ENCODE data around the gene KCNH2.
"Not testable (repeated sequence)": the region's sequence is repeated elsewhere in the genome, so short reads cannot be mapped to it uniquely, and the experiment has no call there.

Gene KCNH2

GRCh38 chr7:150911590-150912267 is 66.4 kb downstream of the KCNH2 start:
- no peak for TF ChIP-seq CTCF (IDR thresholded peaks at IDR 0.05)
- Histone ChIP-seq H3K27ac (no peak overlapping the region), H3K4me3 (no peak overlapping the region)
- DNase-seq (ENCODE audit: low spot score), result no peak

DNA sequence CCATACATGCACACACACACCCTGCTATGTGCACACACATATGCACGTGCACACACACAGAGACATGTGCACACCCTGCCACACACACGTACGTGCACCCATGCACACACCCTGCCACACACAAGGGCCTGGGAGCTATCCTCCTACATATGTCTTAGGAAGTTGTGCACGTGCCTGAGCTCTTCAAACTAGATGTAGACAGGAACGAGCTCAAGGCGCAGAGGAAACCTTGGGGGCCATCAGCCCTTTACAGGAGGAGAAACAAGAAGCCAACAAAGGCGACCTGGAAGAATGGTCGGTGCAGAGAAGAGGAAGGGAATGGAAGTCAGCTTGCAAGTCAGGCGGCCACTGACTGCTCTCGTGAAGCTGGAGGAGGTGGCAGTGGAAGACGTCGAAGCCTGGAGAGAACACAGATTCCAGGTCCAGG is 67.1 kb downstream of the KCNH2 start:
- H3K4me3 ChIP-seq, result no peak overlapping the region
- no peak for TF ChIP-seq CTCF (IDR thresholded peaks at IDR 0.05)
- DNase-seq (ENCODE audit: low spot score), result no peak
- no peak overlapping the region for H3K27ac ChIP-seq

DNA sequence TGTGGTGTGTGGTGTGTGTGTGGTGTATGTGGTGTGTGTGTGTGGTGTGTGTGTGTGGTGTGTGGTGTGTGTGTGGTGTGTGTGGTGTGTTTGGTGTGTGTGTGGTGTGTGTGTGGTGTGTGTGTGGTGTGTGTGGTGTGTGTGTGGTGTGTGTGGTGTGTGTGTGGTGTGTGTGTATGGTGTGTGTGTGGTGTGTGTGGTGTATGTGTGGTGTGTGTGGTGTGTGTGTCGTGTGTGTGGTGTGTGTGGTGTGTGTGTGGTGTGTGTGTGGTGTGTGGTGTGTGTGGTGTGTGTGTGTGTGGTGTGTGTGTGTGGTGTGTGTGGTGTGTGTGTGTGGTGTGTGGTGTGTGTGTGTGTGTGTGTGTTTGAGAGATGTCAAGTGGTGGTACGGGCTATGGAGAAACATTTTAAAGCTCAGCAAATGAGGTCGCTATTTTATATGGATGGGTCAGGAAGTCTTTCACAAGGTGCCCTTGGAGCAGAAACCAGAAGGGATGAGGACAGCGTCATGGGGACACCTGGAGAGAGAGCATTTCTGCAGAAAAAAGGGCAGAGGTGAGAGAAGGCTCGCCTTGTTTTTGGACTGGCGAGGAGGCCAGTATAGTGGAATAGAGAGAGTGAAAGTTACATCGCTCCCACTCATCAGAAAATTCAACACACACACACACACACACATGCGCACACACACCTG is 67.7 kb downstream of the KCNH2 start:
- not testable (repeated sequence) for H3K27ac ChIP-seq

GRCh38 chr7:150909200-150909995 is 68.7 kb downstream of the KCNH2 start:
- no peak for DNase-seq (ENCODE audit: low spot score)
- Histone ChIP-seq H3K27ac (no peak overlapping the region), H3K4me3 (no peak overlapping the region)
- no peak for TF ChIP-seq CTCF (IDR thresholded peaks at IDR 0.05)

More for the DNA sequence above, 67.7 kb downstream of the KCNH2 start:
- not testable (repeated sequence) for DNase-seq (ENCODE audit: low spot score); H3K4me3 ChIP-seq

DNA sequence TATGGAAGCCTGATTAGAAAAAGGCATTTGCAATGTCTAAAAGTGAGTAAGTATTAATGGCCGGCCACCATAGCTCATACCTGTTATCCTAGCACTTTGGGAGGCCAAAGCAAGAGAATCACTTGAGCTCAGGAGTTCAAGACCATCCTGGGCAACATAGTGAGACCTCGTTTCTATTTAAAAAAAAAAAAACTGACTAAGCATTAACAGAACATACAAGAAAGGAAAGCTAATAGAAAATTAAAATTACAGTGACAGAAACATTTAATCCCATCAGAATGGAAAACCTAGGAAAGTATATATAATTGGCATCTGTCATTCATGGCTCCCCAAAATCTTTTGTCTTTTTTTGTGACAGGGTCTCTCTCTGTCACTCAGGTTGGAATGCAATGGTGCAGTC is 69.9 kb downstream of the KCNH2 start:
- H3K27ac ChIP-seq, result no peak overlapping the region
- H3K4me3 ChIP-seq, result no peak overlapping the region
- TF ChIP-seq CTCF (IDR thresholded peaks at IDR 0.05), result no peak
- DNase-seq (ENCODE audit: low spot score), result no peak

- no peak for DNase-seq (ENCODE audit: low spot score)
These were observed 73.9 kb downstream of the KCNH2 start for GRCh38 chr7:150904011-150904909.

More at GRCh38 chr7:150904011-150904909, 73.9 kb downstream of the KCNH2 start:
- no peak for TF ChIP-seq CTCF (IDR thresholded peaks at IDR 0.05)
- H3K27ac ChIP-seq, result no peak overlapping the region
- H3K4me3 ChIP-seq, result no peak overlapping the region
